K562 (cell line): ENCODE measurements around the gene HSD17B1. TPM values are rescaled to one million over a fixed set of nuclear protein-coding genes. Genes with fewer than 3 reads are reported as not detected.

Experiments
- ATF1 ChIP-seq, 2 experiments: fragments of 450-650 bp in 1 of 2; IDR thresholded peaks; 2 replicates each; pipeline ENCODE4 v1.6.1; 2016; ENCODE audit warnings: missing compliant biosample characterization in 1 of 2, missing genetic modification characterization in 1 of 2
- CBX5 ChIP-seq: IDR thresholded peaks from 2 replicates; pipeline ENCODE4 v1.6.1; 2014; ENCODE audit warnings: low read depth, borderline replicate concordance
- CBX8 ChIP-seq: fragments of 200-600 bp; sonication (generic); IDR thresholded peaks from 2 replicates; pipeline ENCODE4 v1.6.1; 2012; ENCODE audit warnings: borderline replicate concordance, mixed run types, low read depth, mild to moderate bottlenecking, moderate library complexity, mixed read lengths, low read length, control low read depth, inconsistent platforms; ENCODE audit not compliant: poor library complexity, severe bottlenecking; ENCODE audit errors: extremely low read depth
- CREB5 ChIP-seq: fragments of 250-450 bp; sonication (Bioruptor Pico); IDR thresholded peaks from 2 replicates; pipeline ENCODE4 v1.5.0; 2020; ENCODE audit warnings: mild to moderate bottlenecking
- ETV5 ChIP-seq: sonication (generic); formaldehyde crosslinking; IDR thresholded peaks from 2 replicates; pipeline ENCODE4 v1.4.0; 2020; ENCODE audit warnings: low read depth, mild to moderate bottlenecking, missing genetic modification reagents
- GATAD2A ChIP-seq: fragments of 450-650 bp; IDR thresholded peaks from 2 replicates; pipeline ENCODE4 v1.6.1; 2017
- HCFC1 ChIP-seq: IDR thresholded peaks from 2 replicates; pipeline ENCODE4 v1.6.1; 2012; ENCODE audit warnings: low read depth, low read length, improper control_type of control experiment
- HLTF ChIP-seq: fragments of 450-650 bp; IDR thresholded peaks from 2 replicates; pipeline ENCODE4 v1.6.1; 2016
- HNRNPK ChIP-seq: fragments of 200-400 bp; formaldehyde crosslinking; IDR thresholded peaks from one replicate; pipeline ENCODE4 v1.6.1; 2018; ENCODE audit warnings: mild to moderate bottlenecking, low read depth, low read length; ENCODE audit not compliant: poor library complexity, severe bottlenecking
- ILF3 ChIP-seq: fragments of 450-650 bp; IDR thresholded peaks from 2 replicates; pipeline ENCODE4 v1.6.1; 2018; ENCODE audit warnings: antibody characterized with exemption, mild to moderate bottlenecking, moderate library complexity, borderline replicate concordance
- KLF10 ChIP-seq: fragments of 250-450 bp; sonication (Bioruptor Pico); IDR thresholded peaks from 2 replicates; pipeline ENCODE4 v1.6.1; 2021; ENCODE audit warnings: matching md5 sums
- NR2C2 ChIP-seq, 2 experiments: fragments of 200-800 bp in 1 of 2; sonication (Bioruptor generic) in 1 of 2; sonication (generic) in 1 of 2; formaldehyde crosslinking in 1 of 2; IDR thresholded peaks; 2 replicates each; pipeline versions ENCODE4 v1.6.1 to v1.8.0; 2016 to 2022; ENCODE audit warnings: mild to moderate bottlenecking in 1 of 2, missing compliant biosample characterization in 1 of 2, missing genetic modification characterization in 1 of 2, missing genetic modification reagents in 1 of 2
- POLR2H ChIP-seq: IDR thresholded peaks from 2 replicates; pipeline ENCODE4 v1.6.1; 2016; ENCODE audit warnings: missing genetic modification characterization, low read depth, mild to moderate bottlenecking, control low read depth, missing compliant biosample characterization, moderate library complexity
- SFPQ ChIP-seq: fragments of 200-400 bp; formaldehyde crosslinking; IDR thresholded peaks from 2 replicates; pipeline ENCODE4 v1.6.1; 2017; ENCODE audit warnings: mild to moderate bottlenecking, low read depth, low read length, moderate library complexity
- TRIM24 ChIP-seq, 2 experiments: fragments of 450-650 bp; IDR thresholded peaks; 2 replicates each; pipeline ENCODE4 v1.6.1; 2016
- ZNF184 ChIP-seq: sonication (generic); formaldehyde crosslinking; IDR thresholded peaks from 2 replicates; pipeline ENCODE4 v1.5.0; 2020; ENCODE audit warnings: missing genetic modification reagents
- ZNF274 ChIP-seq: IDR thresholded peaks from 2 replicates; pipeline ENCODE4 v1.6.1; 2011; ENCODE audit warnings: low read depth, mild to moderate bottlenecking, low read length, moderate library complexity, borderline replicate concordance
- polyA plus RNA-seq, 8 experiments: library from polyadenylated mRNA; depleted of rRNA in 4 of 8; stranded (reverse) in 5 of 8; unstranded in 3 of 8; fragments of >200 nt; fragmentation: Nextera tagmentation in 2 of 8; fragmentation: Illumina TruSeq in 1 of 8; extraction: Ambion mirVana in 2 of 8; extraction: Trizol in 1 of 8; gene quantifications; 2 replicates each; pipeline versions ENCODE4 v1.2.1 to v1.2.3, GENCODE V29; 2011 to 2014; ENCODE audit warnings: inconsistent platforms in 1 of 8, missing spikeins in 1 of 8
- total RNA-seq, 7 experiments: library from RNA; depleted of rRNA in 6 of 7; stranded (reverse); fragments of >200 nt in 6 of 7; fragmentation: Illumina TruSeq in 2 of 7; extraction: Trizol in 2 of 7; gene quantifications; 2 replicates each; pipeline versions ENCODE4 v1.2.1 to v1.2.3, GENCODE V29; 2011 to 2021; ENCODE audit warnings: low replicate concordance in 1 of 7
- TF ChIP-seq, protein P1 (sequence below): sonication (generic); formaldehyde crosslinking; IDR thresholded peaks from 2 replicates; pipeline ENCODE4 v1.8.0; 2023; ENCODE audit warnings: mild to moderate bottlenecking, missing genetic modification reagents
- TF ChIP-seq, protein P2 (sequence below): fragments of 250-450 bp; sonication (Bioruptor Pico); IDR thresholded peaks from 2 replicates; pipeline ENCODE4 v1.8.0; 2021; ENCODE audit warnings: mild to moderate bottlenecking, moderate library complexity

Gene HSD17B1
- total and polyA plus RNA-seq, 9 of the 15 experiments (the other 6 are each of a cell fraction or from before 2014, with no cell fraction given): 0.55 to 21.1 (median 3.6) TPM

GRCh38 chr17:42566883-42567573, 14.3 kb downstream of the HSD17B1 start, which contains the start of gene MLX (continued):
- TF ChIP-seq CBX8: no peak
- TF ChIP-seq ETV5 (CRISPR knock-in tag): peak; percentile 75; the same call in 1 of the 2 replicates
- TF ChIP-seq ILF3: no peak
- no peak for TF ChIP-seq NR2C2 (CRISPR knock-in tag; IDR thresholded peaks at IDR 0.05)
- TF ChIP-seq NR2C2 (tag; IDR thresholded peaks at IDR 0.05): 0 out of 2 replicates have a peak, but pooled peaks have one; percentile 17
- TF ChIP-seq POLR2H (tag): no peak
- peak; percentile 50 for TF ChIP-seq HNRNPK
- TF ChIP-seq KLF10 (CRISPR knock-in tag): no peak
- no peak for TF ChIP-seq CBX5
- TF ChIP-seq SFPQ: no peak
- no peak for TF ChIP-seq HLTF
- no peak for TF ChIP-seq ZNF274
- no peak for TF ChIP-seq GATAD2A
- no peak for TF ChIP-seq CREB5 (CRISPR knock-in tag)
- TF ChIP-seq, protein P1, sequence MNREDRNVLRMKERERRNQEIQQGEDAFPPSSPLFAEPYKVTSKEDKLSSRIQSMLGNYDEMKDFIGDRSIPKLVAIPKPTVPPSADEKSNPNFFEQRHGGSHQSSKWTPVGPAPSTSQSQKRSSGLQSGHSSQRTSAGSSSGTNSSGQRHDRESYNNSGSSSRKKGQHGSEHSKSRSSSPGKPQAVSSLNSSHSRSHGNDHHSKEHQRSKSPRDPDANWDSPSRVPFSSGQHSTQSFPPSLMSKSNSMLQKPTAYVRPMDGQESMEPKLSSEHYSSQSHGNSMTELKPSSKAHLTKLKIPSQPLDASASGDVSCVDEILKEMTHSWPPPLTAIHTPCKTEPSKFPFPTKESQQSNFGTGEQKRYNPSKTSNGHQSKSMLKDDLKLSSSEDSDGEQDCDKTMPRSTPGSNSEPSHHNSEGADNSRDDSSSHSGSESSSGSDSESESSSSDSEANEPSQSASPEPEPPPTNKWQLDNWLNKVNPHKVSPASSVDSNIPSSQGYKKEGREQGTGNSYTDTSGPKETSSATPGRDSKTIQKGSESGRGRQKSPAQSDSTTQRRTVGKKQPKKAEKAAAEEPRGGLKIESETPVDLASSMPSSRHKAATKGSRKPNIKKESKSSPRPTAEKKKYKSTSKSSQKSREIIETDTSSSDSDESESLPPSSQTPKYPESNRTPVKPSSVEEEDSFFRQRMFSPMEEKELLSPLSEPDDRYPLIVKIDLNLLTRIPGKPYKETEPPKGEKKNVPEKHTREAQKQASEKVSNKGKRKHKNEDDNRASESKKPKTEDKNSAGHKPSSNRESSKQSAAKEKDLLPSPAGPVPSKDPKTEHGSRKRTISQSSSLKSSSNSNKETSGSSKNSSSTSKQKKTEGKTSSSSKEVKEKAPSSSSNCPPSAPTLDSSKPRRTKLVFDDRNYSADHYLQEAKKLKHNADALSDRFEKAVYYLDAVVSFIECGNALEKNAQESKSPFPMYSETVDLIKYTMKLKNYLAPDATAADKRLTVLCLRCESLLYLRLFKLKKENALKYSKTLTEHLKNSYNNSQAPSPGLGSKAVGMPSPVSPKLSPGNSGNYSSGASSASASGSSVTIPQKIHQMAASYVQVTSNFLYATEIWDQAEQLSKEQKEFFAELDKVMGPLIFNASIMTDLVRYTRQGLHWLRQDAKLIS (CRISPR knock-in tag): no peak
- no peak for TF ChIP-seq ATF1 (CRISPR knock-in tag; IDR thresholded peaks at IDR 0.05)
- TF ChIP-seq ATF1 (tag; IDR thresholded peaks at IDR 0.05): peak; percentile 53
- TF ChIP-seq ZNF184 (CRISPR knock-in tag): no peak
- TF ChIP-seq, protein P2, sequence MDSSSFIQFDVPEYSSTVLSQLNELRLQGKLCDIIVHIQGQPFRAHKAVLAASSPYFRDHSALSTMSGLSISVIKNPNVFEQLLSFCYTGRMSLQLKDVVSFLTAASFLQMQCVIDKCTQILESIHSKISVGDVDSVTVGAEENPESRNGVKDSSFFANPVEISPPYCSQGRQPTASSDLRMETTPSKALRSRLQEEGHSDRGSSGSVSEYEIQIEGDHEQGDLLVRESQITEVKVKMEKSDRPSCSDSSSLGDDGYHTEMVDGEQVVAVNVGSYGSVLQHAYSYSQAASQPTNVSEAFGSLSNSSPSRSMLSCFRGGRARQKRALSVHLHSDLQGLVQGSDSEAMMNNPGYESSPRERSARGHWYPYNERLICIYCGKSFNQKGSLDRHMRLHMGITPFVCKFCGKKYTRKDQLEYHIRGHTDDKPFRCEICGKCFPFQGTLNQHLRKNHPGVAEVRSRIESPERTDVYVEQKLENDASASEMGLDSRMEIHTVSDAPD (CRISPR knock-in tag): no peak
- TF ChIP-seq HCFC1: peak; percentile 43
- no peak for TF ChIP-seq TRIM24 (IDR thresholded peaks at IDR 0.05)
